ENCODE data around the gene USP32. TPM values are rescaled to one million over a fixed set of nuclear protein-coding genes. Genes with fewer than 3 reads are reported as not detected.

The USP32 gene
- total and polyA plus RNA-seq, 10 of the 15 experiments (the other 5 are each of a cell fraction or from before 2014, with no cell fraction given): 7.8 to 37.3 (median 25.5) TPM

DNA sequence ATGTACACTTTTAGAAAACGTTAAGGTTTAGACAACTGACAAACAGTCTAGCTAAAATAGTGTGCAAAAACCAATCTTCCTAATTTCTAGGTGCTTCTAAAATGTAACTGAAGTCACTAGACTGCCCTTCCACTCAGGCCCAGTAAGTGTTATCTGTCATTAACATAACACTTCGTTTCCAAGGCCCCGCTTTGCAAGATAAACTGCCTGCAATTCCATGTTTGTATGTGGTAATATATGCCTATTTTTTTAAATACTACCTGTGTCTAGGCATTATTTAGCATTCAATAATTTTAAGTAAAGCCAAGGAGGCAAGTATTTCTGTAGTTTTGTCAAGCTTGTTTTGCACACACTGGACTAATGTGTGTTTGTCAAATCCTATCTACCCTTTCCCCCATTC lies 3.2 kb downstream of the USP32 start (continued):
- TF ChIP-seq JUND (IDR thresholded peaks at IDR 0.05; ENCODE audit: low read depth, low read length) (no peak), YY1 (IDR thresholded peaks at IDR 0.05; ENCODE audit: low read depth, low read length) (no peak), PAX8 (IDR thresholded peaks at IDR 0.05) (no peak), IRF3 (IDR thresholded peaks at IDR 0.05) (no peak), TCF7 (IDR thresholded peaks at IDR 0.05; ENCODE audit: borderline replicate concordance) (no peak), TCF12 (IDR thresholded peaks at IDR 0.05; ENCODE audit: low read depth, low read length) (no peak), RAD21 (IDR thresholded peaks at IDR 0.05; ENCODE audit: insufficient read depth, low read depth, low read length) (no peak), MTA3 (IDR thresholded peaks at IDR 0.05; ENCODE audit: borderline replicate concordance, low read length) (no peak)
- TF ChIP-seq, protein P1, sequence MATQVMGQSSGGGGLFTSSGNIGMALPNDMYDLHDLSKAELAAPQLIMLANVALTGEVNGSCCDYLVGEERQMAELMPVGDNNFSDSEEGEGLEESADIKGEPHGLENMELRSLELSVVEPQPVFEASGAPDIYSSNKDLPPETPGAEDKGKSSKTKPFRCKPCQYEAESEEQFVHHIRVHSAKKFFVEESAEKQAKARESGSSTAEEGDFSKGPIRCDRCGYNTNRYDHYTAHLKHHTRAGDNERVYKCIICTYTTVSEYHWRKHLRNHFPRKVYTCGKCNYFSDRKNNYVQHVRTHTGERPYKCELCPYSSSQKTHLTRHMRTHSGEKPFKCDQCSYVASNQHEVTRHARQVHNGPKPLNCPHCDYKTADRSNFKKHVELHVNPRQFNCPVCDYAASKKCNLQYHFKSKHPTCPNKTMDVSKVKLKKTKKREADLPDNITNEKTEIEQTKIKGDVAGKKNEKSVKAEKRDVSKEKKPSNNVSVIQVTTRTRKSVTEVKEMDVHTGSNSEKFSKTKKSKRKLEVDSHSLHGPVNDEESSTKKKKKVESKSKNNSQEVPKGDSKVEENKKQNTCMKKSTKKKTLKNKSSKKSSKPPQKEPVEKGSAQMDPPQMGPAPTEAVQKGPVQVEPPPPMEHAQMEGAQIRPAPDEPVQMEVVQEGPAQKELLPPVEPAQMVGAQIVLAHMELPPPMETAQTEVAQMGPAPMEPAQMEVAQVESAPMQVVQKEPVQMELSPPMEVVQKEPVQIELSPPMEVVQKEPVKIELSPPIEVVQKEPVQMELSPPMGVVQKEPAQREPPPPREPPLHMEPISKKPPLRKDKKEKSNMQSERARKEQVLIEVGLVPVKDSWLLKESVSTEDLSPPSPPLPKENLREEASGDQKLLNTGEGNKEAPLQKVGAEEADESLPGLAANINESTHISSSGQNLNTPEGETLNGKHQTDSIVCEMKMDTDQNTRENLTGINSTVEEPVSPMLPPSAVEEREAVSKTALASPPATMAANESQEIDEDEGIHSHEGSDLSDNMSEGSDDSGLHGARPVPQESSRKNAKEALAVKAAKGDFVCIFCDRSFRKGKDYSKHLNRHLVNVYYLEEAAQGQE (IDR thresholded peaks at IDR 0.05; ENCODE audit: low read depth, low read length): no peak

Data from GM12878 (cell line).